GM12878 (cell line): Measurements from ENCODE around the gene NEK7. TPM values are rescaled to one million over a fixed set of nuclear protein-coding genes. Genes with fewer than 3 reads are reported as not detected.

Experiments
- ATAC-seq: fragments of 200-7000 bp; cut with Tn5 transposase; 3 replicates; pipeline ENCODE4 v1.9.1; 2020; ENCODE audit warnings: mild to moderate bottlenecking, moderate library complexity
- BruUV-seq: library from RNA; stranded (reverse); fragments of 400-500 nt; replicated peaks from 2 replicates; lab custom pipeline; 2021; lab: Mats Ljungman, UMichigan
- CTCF ChIA-PET: fragments of 300-600 bp; sonication (Branson Sonifier 250); formaldehyde crosslinking; extraction: SDS; loops from one replicate; lab custom pipeline; 2021; ENCODE audit warnings: inconsistent platforms; lab: Yijun Ruan, JAX
- POLR2A ChIA-PET: fragments of 350-600 bp; formaldehyde crosslinking; extraction: SDS; loops from one replicate; lab custom pipeline; 2021; ENCODE audit warnings: inconsistent platforms; lab: Charles Lee
- RAD21 ChIA-PET: fragments of 300-600 bp; sonication (Branson Sonifier 250); formaldehyde crosslinking; loops from one replicate; lab custom pipeline; 2023; ENCODE audit warnings: antibody characterized with exemption; ENCODE audit not compliant: unreplicated experiment; lab: Charles Lee
- SMC1A ChIA-PET: fragments of 300-600 bp; sonication (Branson Sonifier 250); formaldehyde crosslinking; loops from one replicate; lab custom pipeline; 2023; ENCODE audit not compliant: unreplicated experiment, uncharacterized antibody; lab: Charles Lee
- DNase-seq: peaks from one replicate; pipeline ENCODE4 v3.0.0-alpha.2; 2011; ENCODE audit warnings: low read depth, low spot score
- FAIRE-seq: peaks from 3 replicates; lab custom pipeline; 2011; peaks lifted over from hg19 to GRCh38; lab: Jason Lieb, UNC
- H2AFZ ChIP-seq: 2 replicates; pipeline ENCODE4 v1.6.0; 2011; ENCODE audit warnings: low read depth, low read length, control low read depth; ENCODE audit not compliant: control insufficient read depth
- H3K27ac ChIP-seq: 2 replicates; pipeline ENCODE4 v1.5.1; 2011; ENCODE audit warnings: control low read depth; ENCODE audit not compliant: control insufficient read depth, insufficient read depth
- H3K27me3 ChIP-seq, 2 experiments: replicated peaks in 1 of 2; 2 replicates each; pipeline versions ENCODE4 v1.6.0 to v1.6.1; 2011; ENCODE audit warnings: low read length in 1 of 2; ENCODE audit not compliant: control insufficient read depth in 2 of 2, insufficient read depth in 2 of 2
- H3K36me3 ChIP-seq, 2 experiments: 2 replicates each; pipeline ENCODE4 v1.5.1; 2011; ENCODE audit warnings: low read length in 1 of 2; ENCODE audit not compliant: control insufficient read depth in 2 of 2, insufficient read depth in 2 of 2
- H3K4me1 ChIP-seq: 2 replicates; pipeline ENCODE4 v1.6.1; 2011; ENCODE audit warnings: mild to moderate bottlenecking, low read length, moderate library complexity, mixed read lengths; ENCODE audit not compliant: control insufficient read depth, insufficient read depth
- H3K4me2 ChIP-seq: 2 replicates; pipeline ENCODE4 v1.6.0; 2011; ENCODE audit warnings: control low read depth; ENCODE audit not compliant: control insufficient read depth, insufficient read depth
- H3K4me3 ChIP-seq: fragments of 200-600 bp; sonication (generic); 2 replicates; pipeline ENCODE4 v1.5.1; 2016
- H3K79me2 ChIP-seq: 2 replicates; pipeline ENCODE4 v1.6.0; 2011; ENCODE audit warnings: low read length; ENCODE audit not compliant: control insufficient read depth, insufficient read depth
- H3K9ac ChIP-seq: 2 replicates; pipeline ENCODE4 v1.8.0; 2011; ENCODE audit warnings: low read length, control low read depth, mixed read lengths; ENCODE audit not compliant: control insufficient read depth, insufficient read depth
- H3K9me3 ChIP-seq: replicated peaks from 3 replicates; pipeline ENCODE4 v1.5.1; 2011; ENCODE audit warnings: mild to moderate bottlenecking, low read length; ENCODE audit not compliant: control insufficient read depth, insufficient read depth
- H4K20me1 ChIP-seq: 2 replicates; pipeline ENCODE4 v1.6.0; 2011; ENCODE audit not compliant: control insufficient read depth, insufficient read depth
- CBFB ChIP-seq: IDR thresholded peaks from 2 replicates; pipeline ENCODE4 v1.6.1; 2016; ENCODE audit warnings: antibody characterized with exemption, low read depth
- DPF2 ChIP-seq: fragments of 450-650 bp; IDR thresholded peaks from 2 replicates; pipeline ENCODE4 v1.6.1; 2017; ENCODE audit warnings: mild to moderate bottlenecking
- E4F1 ChIP-seq: fragments of 450-650 bp; IDR thresholded peaks from 2 replicates; pipeline ENCODE4 v1.6.1; 2018; ENCODE audit warnings: borderline replicate concordance, mild to moderate bottlenecking; ENCODE audit not compliant: partially characterized antibody
- EED ChIP-seq: sonication (generic); IDR thresholded peaks from 2 replicates; pipeline ENCODE4 v1.6.1; 2016; ENCODE audit warnings: antibody characterized with exemption, low read depth
- EP300 ChIP-seq, 2 experiments: fragments of 150-350 bp in 1 of 2; IDR thresholded peaks; 2 replicates each; pipeline ENCODE4 v1.6.1; 2011 to 2012; ENCODE audit warnings: low read depth in 2 of 2, low read length in 2 of 2, borderline replicate concordance in 1 of 2, improper control_type of control experiment in 1 of 2, inconsistent platforms in 1 of 2; ENCODE audit not compliant: control insufficient read depth in 1 of 2
- HDAC6 ChIP-seq: fragments of 200-600 bp; sonication (generic); IDR thresholded peaks from one replicate; pipeline ENCODE4 v1.8.0; 2017; ENCODE audit warnings: antibody characterized with exemption; ENCODE audit not compliant: unreplicated experiment
- RB1 ChIP-seq: fragments of 450-650 bp; formaldehyde crosslinking; IDR thresholded peaks from 2 replicates; pipeline ENCODE4 v1.6.1; 2017; ENCODE audit warnings: mild to moderate bottlenecking, borderline replicate concordance
- SMARCA5 ChIP-seq: fragments of 450-650 bp; IDR thresholded peaks from 2 replicates; pipeline ENCODE4 v1.6.1; 2017; ENCODE audit warnings: mild to moderate bottlenecking
- SREBF2 ChIP-seq: IDR thresholded peaks from 2 replicates; pipeline ENCODE4 v1.6.1; 2012; ENCODE audit warnings: mild to moderate bottlenecking, low read length
- WRNIP1 ChIP-seq: IDR thresholded peaks from 2 replicates; pipeline ENCODE4 v1.6.1; 2011; ENCODE audit warnings: low read depth, low read length, improper control_type of control experiment, borderline replicate concordance
- YY1 ChIP-seq: IDR thresholded peaks from 2 replicates; pipeline ENCODE4 v1.6.1; 2011; ENCODE audit warnings: low read depth, mild to moderate bottlenecking, low read length
- WGBS: methylation state at CpG from one replicate; pipeline ENCODE4 v1.1.6; 2016; ENCODE audit warnings: low lambda C conversion rate; ENCODE audit not compliant: insufficient replicate concordance, insufficient coverage; ENCODE audit errors: missing lambda C conversion rate; 5-methylcytosine and 5-hydroxymethylcytosine counted together
- in situ Hi-C: fragments of 300-500 bp; cut with MboI; formaldehyde crosslinking; loops from 9 replicates; pipeline ENCODE4 v1.14.3; 2018; ENCODE audit warnings: mixed read lengths
- intact Hi-C: fragments of 100-400 bp; cut with micrococcal nuclease; formaldehyde crosslinking; loops from one replicate; pipeline ENCODE4 v1.14.2; 2022; ENCODE audit not compliant: unreplicated experiment
- polyA plus RNA-seq, 11 experiments: library from polyadenylated mRNA; depleted of rRNA in 4 of 11; unstranded in 6 of 11; stranded (reverse) in 5 of 11; fragments of >200 nt; fragmentation: Nextera tagmentation in 4 of 11; fragmentation: Illumina TruSeq in 1 of 11; extraction: Ambion mirVana in 4 of 11; extraction: Trizol in 1 of 11; gene quantifications; 1 replicate in 1 of 11; 2 replicates in 10 of 11; pipeline versions ENCODE4 v1.2.1 to v1.2.3, GENCODE V29; 2011 to 2016; ENCODE audit warnings: inconsistent platforms in 2 of 11, missing spikeins in 2 of 11, low read depth in 1 of 11
- total RNA-seq, 4 experiments: library from RNA; depleted of rRNA in 3 of 4; stranded (reverse); fragments of >200 nt in 3 of 4; fragmentation: Illumina TruSeq in 1 of 4; extraction: Trizol in 1 of 4; gene quantifications; 2 replicates each; pipeline versions ENCODE4 v1.2.1 to v1.2.3, GENCODE V29; 2013 to 2021

Gene NEK7
- total and polyA plus RNA-seq, 10 of the 15 experiments (the other 5 are each of a cell fraction or from before 2014, with no cell fraction given) = 9.4 to 77.7 (median 24.0) TPM

GRCh38 chr1:198276241-198276640 is 119.4 kb downstream of the NEK7 start:
- 92% methylated on average over 1 of the region's 1 CpG for WGBS
- no peaks in the 10 kb centered on the region for H3K79me2 ChIP-seq
- no TSS peak for BruUV-seq
- H3K4me1 ChIP-seq = no peaks in the 10 kb centered on the region
- no peaks in the 10 kb centered on the region for H3K27me3 ChIP-seq
- ATAC-seq (no peak), DNase-seq (no peak), FAIRE-seq (no peak)
- H3K36me3 ChIP-seq = no peaks in the 10 kb centered on the region
- TF ChIP-seq SMARCA5 (no peak), E4F1 (no peak), YY1 (no peak), WRNIP1 (no peak), CBFB (no peak), SREBF2 (no peak), RB1 (no peak), DPF2 (no peak), EP300 (IDR thresholded peaks at IDR 0.05; ENCODE audit: borderline replicate concordance in 1 of 2, control insufficient read depth in 1 of 2, low read depth in 2 of 2, low read length in 2 of 2) (no peak), EED (no peak), HDAC6 (no peak)
- H3K27ac ChIP-seq = no peak overlapping the region
- H3K9me3 ChIP-seq = no peaks in the 10 kb centered on the region
- no peaks in the 10 kb centered on the region for H4K20me1 ChIP-seq
- ChIA-PET SMC1A (interaction anchor here (0.8 to 2.3 kb wide), 6 partner anchors 10 to 104 kb away, joined by 3 to 10 read pairs (median 4); no protein-coding TSS in a partner anchor), POLR2A (no interaction called here), CTCF (interaction anchor here (0.7 to 1.7 kb wide), 4 partner anchors 13 to 188 kb away, joined by 3 to 5 read pairs (median 4); no protein-coding TSS in a partner anchor), RAD21 (interaction anchor here (1.2 kb wide), 1 partner anchor 171 kb away, joined by 3 read pairs; no protein-coding TSS in a partner anchor)
- no peak overlapping the region for H2AFZ ChIP-seq
- intact Hi-C loops = loop anchor here (5.0 kb wide), 1 partner anchor 189 kb away; no protein-coding TSS in a partner anchor
- H3K4me3 ChIP-seq = no peak overlapping the region
- no peak overlapping the region for H3K9ac ChIP-seq
- in situ Hi-C loops = no loop called here
- H3K4me2 ChIP-seq = no peak overlapping the region
